Osteocyte (in vitro differentiated cells): Measurements from ENCODE around the gene GRAMD2B. TPM values are rescaled to one million over a fixed set of nuclear protein-coding genes. Genes with fewer than 3 reads are reported as not detected.

Source experiments
- DNase-seq: peaks from one replicate; pipeline ENCODE4 v3.0.0; 2021; ENCODE audit warnings: mixed read lengths; ENCODE audit not compliant: unreplicated experiment; ENCODE audit errors: extremely low spot score
- H3K27ac Mint-ChIP-seq: one replicate; pipeline ENCODE4 v1.8.0; 2021; ENCODE audit warnings: mild to moderate bottlenecking, mixed read lengths; ENCODE audit not compliant: unreplicated experiment
- H3K27me3 Mint-ChIP-seq: one replicate; pipeline ENCODE4 v1.8.0; 2021; ENCODE audit warnings: mixed read lengths; ENCODE audit not compliant: unreplicated experiment
- H3K36me3 Mint-ChIP-seq: one replicate; pipeline ENCODE4 v1.8.0; 2021; ENCODE audit warnings: mixed read lengths; ENCODE audit not compliant: unreplicated experiment
- H3K4me1 Mint-ChIP-seq: one replicate; pipeline ENCODE4 v1.8.0; 2021; ENCODE audit warnings: mixed read lengths; ENCODE audit not compliant: unreplicated experiment
- H3K4me3 Mint-ChIP-seq: one replicate; pipeline ENCODE4 v1.8.0; 2021; ENCODE audit warnings: mild to moderate bottlenecking, moderate library complexity, mixed read lengths; ENCODE audit not compliant: unreplicated experiment
- H3K9me3 Mint-ChIP-seq: one replicate; pipeline ENCODE4 v1.8.0; 2021; ENCODE audit warnings: mixed read lengths; ENCODE audit not compliant: unreplicated experiment
- CTCF ChIP-seq: fragments of 200-600 bp; sonication (generic); IDR thresholded peaks from 2 replicates; pipeline ENCODE4 v1.5.0; 2021; ENCODE audit warnings: antibody characterized with exemption, mild to moderate bottlenecking, moderate library complexity
- total RNA-seq: library from RNA; stranded (reverse); gene quantifications from 2 replicates; pipeline ENCODE4 v1.2.1, GENCODE V29; 2021

Gene GRAMD2B
- total RNA-seq, 1 donor from 2014 or later = 93.7 TPM

GRCh38 chr5:126542441-126542840 is 119.2 kb downstream of the GRAMD2B start:
- no peaks in the 10 kb centered on the region for H3K9me3 Mint-ChIP-seq
- peaks cover 12% of the 10 kb centered on the region for H3K4me1 Mint-ChIP-seq
- no peaks in the 10 kb centered on the region for H3K27me3 Mint-ChIP-seq
- peaks cover 28% of the 10 kb centered on the region for H3K36me3 Mint-ChIP-seq
- H3K27ac Mint-ChIP-seq = no peak overlapping the region
- TF ChIP-seq CTCF = no peak
- no peak for DNase-seq
- no peak overlapping the region for H3K4me3 Mint-ChIP-seq

GRCh38 chr5:126543009-126543408 is 119.8 kb downstream of the GRAMD2B start:
- Mint-ChIP-seq H3K4me3 (no peak overlapping the region), H3K9me3 (no peaks in the 10 kb centered on the region), H3K27me3 (no peaks in the 10 kb centered on the region), H3K4me1 (peaks cover 11% of the 10 kb centered on the region), H3K36me3 (peaks cover 30% of the 10 kb centered on the region), H3K27ac (no peak overlapping the region)
- no peak for DNase-seq
- TF ChIP-seq CTCF = no peak

GRCh38 chr5:126543660-126544059 is 120.5 kb downstream of the GRAMD2B start:
- no peaks in the 10 kb centered on the region for H3K27me3 Mint-ChIP-seq
- no peaks in the 10 kb centered on the region for H3K9me3 Mint-ChIP-seq
- H3K4me1 Mint-ChIP-seq = peaks cover 5% of the 10 kb centered on the region
- H3K36me3 Mint-ChIP-seq = peaks cover 31% of the 10 kb centered on the region
- DNase-seq = no peak
- H3K4me3 Mint-ChIP-seq = no peak overlapping the region
- no peak for TF ChIP-seq CTCF
- no peak overlapping the region for H3K27ac Mint-ChIP-seq

Other genes with a start within 250 kb of the GRAMD2B start
- 117 and 130 TPM in 2 replicates for gene ALDH7A1, start 171.8 kb downstream of the GRAMD2B start, total RNA-seq
- gene PHAX, start 177.5 kb downstream of the GRAMD2B start, total RNA-seq = 43.4 and 51.1 TPM in 2 replicates